GM20000 (cell line): ENCODE results near the gene DYNLRB1.

Experiments
- DNase-seq: peaks from one replicate; pipeline ENCODE4 v3.0.0; 2012; ENCODE audit warnings: low spot score
- CTCF ChIP-seq: IDR thresholded peaks from 2 replicates; pipeline ENCODE4 v1.5.1; 2012; ENCODE audit warnings: mild to moderate bottlenecking, control low read depth; ENCODE audit errors: extremely low read depth, missing control alignments

Gene DYNLRB1

GRCh38 chr20:34578521-34578920, 62.3 kb downstream of the DYNLRB1 start:
- TF ChIP-seq CTCF, result no peak
- no peak for DNase-seq

- TF ChIP-seq CTCF, result no peak
Measured at GRCh38 chr20:34579191-34579978, 63.2 kb downstream of the DYNLRB1 start.

GRCh38 chr20:34579979-34580940, 64.0 kb downstream of the DYNLRB1 start:
- no peak for TF ChIP-seq CTCF
- DNase-seq, result peak; percentile 38

More at GRCh38 chr20:34579191-34579978, 63.2 kb downstream of the DYNLRB1 start:
- no peak for DNase-seq

- peak; percentile 25 for DNase-seq
- no peak for TF ChIP-seq CTCF
Measured at GRCh38 chr20:34581341-34582184, 65.3 kb downstream of the DYNLRB1 start.

- DNase-seq, result no peak
- no peak for TF ChIP-seq CTCF
Measured at GRCh38 chr20:34582221-34582620, 66.0 kb downstream of the DYNLRB1 start.

- no peak for TF ChIP-seq CTCF
- no peak for DNase-seq
Measured at GRCh38 chr20:34582911-34583310, 66.7 kb downstream of the DYNLRB1 start.
